TTC549 (cell line): Measurements from ENCODE around the gene HPS5.

Experiments
- FAIRE-seq: peaks from 2 replicates; lab custom pipeline; 2012; peaks lifted over from hg19 to GRCh38; lab: Jason Lieb, UNC

HPS5 gene

GRCh38 chr11:18233912-18234311 lies 88.0 kb downstream of the HPS5 start:
- no peak for FAIRE-seq

GRCh38 chr11:18230859-18231258 lies 91.1 kb downstream of the HPS5 start:
- no peak for FAIRE-seq

GRCh38 chr11:18229501-18229900 lies 92.4 kb downstream of the HPS5 start:
- FAIRE-seq, result no peak
